DND-41 (cell line): ENCODE results near the gene DNMT1.

Source experiments
- EZH2 ChIP-seq: IDR thresholded peaks from 3 replicates; pipeline ENCODE4 v1.6.1; 2012; ENCODE audit warnings: borderline replicate concordance, low read depth, mild to moderate bottlenecking, moderate library complexity, low read length, inconsistent platforms; ENCODE audit not compliant: severe bottlenecking
- TF ChIP-seq, protein P1 (sequence below): IDR thresholded peaks from 2 replicates; pipeline ENCODE4 v1.5.1; 2012; ENCODE audit warnings: borderline replicate concordance, low read length, moderate library complexity, mild to moderate bottlenecking; ENCODE audit not compliant: poor library complexity, severe bottlenecking; ENCODE audit errors: extremely low read depth

DNA sequence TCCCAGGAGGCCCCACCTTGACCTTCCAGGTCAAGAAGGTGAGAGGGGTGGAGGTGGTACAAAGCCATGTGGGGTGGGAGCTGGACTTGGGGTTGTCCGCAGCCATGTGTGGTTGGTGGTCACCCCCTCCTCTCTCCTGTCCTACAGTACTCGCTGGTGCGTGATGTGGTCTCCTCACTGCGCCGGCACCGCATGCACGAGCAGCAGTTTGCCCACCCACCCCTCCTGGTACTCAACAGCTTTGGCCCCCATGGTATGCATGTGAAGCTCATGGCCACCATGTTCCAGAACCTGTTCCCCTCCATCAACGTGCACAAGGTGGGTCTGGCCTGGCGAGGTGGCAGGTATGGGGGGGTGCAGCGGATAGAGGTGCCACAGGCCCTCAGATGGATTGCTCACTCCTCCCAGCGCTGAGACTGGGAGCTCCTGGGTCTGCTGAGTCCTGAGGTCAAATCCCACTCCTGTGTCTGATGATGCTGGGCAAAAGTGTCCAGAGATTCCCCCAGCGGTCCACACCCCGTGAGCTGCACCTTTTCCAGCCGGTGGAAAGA is 86.9 kb downstream of the DNMT1 start:
- TF ChIP-seq, protein P1, sequence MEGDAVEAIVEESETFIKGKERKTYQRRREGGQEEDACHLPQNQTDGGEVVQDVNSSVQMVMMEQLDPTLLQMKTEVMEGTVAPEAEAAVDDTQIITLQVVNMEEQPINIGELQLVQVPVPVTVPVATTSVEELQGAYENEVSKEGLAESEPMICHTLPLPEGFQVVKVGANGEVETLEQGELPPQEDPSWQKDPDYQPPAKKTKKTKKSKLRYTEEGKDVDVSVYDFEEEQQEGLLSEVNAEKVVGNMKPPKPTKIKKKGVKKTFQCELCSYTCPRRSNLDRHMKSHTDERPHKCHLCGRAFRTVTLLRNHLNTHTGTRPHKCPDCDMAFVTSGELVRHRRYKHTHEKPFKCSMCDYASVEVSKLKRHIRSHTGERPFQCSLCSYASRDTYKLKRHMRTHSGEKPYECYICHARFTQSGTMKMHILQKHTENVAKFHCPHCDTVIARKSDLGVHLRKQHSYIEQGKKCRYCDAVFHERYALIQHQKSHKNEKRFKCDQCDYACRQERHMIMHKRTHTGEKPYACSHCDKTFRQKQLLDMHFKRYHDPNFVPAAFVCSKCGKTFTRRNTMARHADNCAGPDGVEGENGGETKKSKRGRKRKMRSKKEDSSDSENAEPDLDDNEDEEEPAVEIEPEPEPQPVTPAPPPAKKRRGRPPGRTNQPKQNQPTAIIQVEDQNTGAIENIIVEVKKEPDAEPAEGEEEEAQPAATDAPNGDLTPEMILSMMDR: no peak
- no peak for TF ChIP-seq EZH2
